ENCODE results near the gene LGALS8. TPM values are rescaled to one million over a fixed set of nuclear protein-coding genes. Genes with fewer than 3 reads are reported as not detected.
A peak's percentile ranks its signal among the peaks of the same experiment; 100 is the strongest.

Gene LGALS8
- polyA plus RNA-seq, 1 donor (not counting 4 experiments of a cell fraction or from before 2014, with no cell fraction given) = 75.2 TPM

DNA sequence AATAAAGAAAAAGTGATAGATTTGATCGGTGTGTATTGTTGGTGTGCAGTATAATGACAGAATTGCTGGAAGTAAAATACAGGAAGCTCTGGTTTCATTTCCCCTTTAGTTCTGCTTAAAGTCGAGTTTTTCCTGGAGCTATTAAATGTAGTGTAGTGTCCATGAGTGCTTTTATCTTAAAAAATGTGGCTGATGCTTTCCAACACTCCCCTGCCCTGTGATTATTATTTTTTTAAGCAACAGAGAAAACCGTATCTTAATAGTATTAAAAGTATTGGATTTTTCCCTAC is 1.1 kb downstream of the LGALS8 start:
- Histone ChIP-seq H2AFZ (ENCODE audit: control insufficient read depth, low read length) (peak overlapping the region; percentile 98), H3K4me3 (ENCODE audit: control insufficient read depth in 2 of 3, extremely low read depth in 1 of 3, insufficient read depth in 2 of 3, low read depth in 1 of 3, low read length in 3 of 3) (peak overlapping the region; percentile 93 to 99 (median 96)), H4K20me1 (ENCODE audit: control insufficient read depth, extremely low read depth, insufficient read depth, low read length) (no peaks in the 10 kb centered on the region), H3K9me1 (ENCODE audit: control insufficient read depth, extremely low read depth, insufficient read depth, low read length) (no peaks in the 10 kb centered on the region), H3K4me1 (ENCODE audit: control insufficient read depth, extremely low read depth, insufficient read depth, low read length) (peaks cover 10% of the 10 kb centered on the region), H3K9me3 (ENCODE audit: control insufficient read depth, low read depth, low read length) (no peaks in the 10 kb centered on the region), H3K4me2 (ENCODE audit: control insufficient read depth, extremely low read depth, insufficient read depth, low read depth, low read length) (peak overlapping the region; percentile 95), H3K36me3 (ENCODE audit: control insufficient read depth in 2 of 2, extremely low read depth in 1 of 2, insufficient read depth in 2 of 2, low read length in 2 of 2) (peaks cover 3 to 4% of the 10 kb centered on the region in 2 experiments), H3K79me2 (ENCODE audit: control insufficient read depth, insufficient read depth, low read length) (peaks cover 15% of the 10 kb centered on the region), H3K27me3 (ENCODE audit: control insufficient read depth, extremely low read depth, insufficient read depth, low read length) (no peaks in the 10 kb centered on the region), H3K27ac (ENCODE audit: control insufficient read depth, insufficient read depth, low read length) (peak overlapping the region; percentile 88), H3K9ac (ENCODE audit: control insufficient read depth, extremely low read depth, insufficient read depth, low read length) (peak overlapping the region; percentile 91)
- DNase-seq (ENCODE audit: low read depth, low spot score) (no peak), FAIRE-seq (no peak)
- TF ChIP-seq, protein P1, sequence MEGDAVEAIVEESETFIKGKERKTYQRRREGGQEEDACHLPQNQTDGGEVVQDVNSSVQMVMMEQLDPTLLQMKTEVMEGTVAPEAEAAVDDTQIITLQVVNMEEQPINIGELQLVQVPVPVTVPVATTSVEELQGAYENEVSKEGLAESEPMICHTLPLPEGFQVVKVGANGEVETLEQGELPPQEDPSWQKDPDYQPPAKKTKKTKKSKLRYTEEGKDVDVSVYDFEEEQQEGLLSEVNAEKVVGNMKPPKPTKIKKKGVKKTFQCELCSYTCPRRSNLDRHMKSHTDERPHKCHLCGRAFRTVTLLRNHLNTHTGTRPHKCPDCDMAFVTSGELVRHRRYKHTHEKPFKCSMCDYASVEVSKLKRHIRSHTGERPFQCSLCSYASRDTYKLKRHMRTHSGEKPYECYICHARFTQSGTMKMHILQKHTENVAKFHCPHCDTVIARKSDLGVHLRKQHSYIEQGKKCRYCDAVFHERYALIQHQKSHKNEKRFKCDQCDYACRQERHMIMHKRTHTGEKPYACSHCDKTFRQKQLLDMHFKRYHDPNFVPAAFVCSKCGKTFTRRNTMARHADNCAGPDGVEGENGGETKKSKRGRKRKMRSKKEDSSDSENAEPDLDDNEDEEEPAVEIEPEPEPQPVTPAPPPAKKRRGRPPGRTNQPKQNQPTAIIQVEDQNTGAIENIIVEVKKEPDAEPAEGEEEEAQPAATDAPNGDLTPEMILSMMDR (optimal IDR thresholded peaks at IDR 0.05 in 1 of 3, IDR thresholded peaks at IDR 0.05 in 1 of 3, conservative IDR thresholded peaks at IDR 0.05 in 1 of 3; ENCODE audit: extremely low read depth in 1 of 3, insufficient read depth in 2 of 3, low read length in 3 of 3) = no peak
- no peak for TF ChIP-seq EZH2 (IDR thresholded peaks at IDR 0.05; ENCODE audit: low read length)
- dilution Hi-C loops (cut with MboI; ENCODE audit: extremely low pct_ligation_motif_present, low sequenced_read_pairs) = no loop called here

DNA sequence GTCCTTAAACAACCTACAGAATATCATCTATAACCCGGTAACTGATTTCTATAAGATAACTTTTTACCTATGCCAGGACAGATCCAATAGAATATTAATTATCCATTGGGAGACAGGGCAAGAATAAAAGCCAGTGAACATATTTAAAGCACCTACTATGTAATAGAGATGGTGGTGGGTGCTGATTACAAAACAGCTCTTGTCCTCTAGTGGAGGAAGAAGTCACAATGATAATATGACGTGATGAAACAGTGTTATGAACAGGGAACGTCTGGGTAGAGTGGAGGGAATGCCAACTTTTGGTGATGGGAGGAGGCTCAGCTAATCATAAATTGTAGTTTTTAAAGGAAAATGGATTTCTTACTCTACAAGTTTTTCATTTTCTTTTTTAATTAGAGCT is 2.3 kb downstream of the LGALS8 start:
- TF ChIP-seq, protein P1 (optimal IDR thresholded peaks at IDR 0.05 in 1 of 3, IDR thresholded peaks at IDR 0.05 in 1 of 3, conservative IDR thresholded peaks at IDR 0.05 in 1 of 3; ENCODE audit: extremely low read depth in 1 of 3, insufficient read depth in 2 of 3, low read length in 3 of 3) = no peak
- no peak for TF ChIP-seq EZH2 (IDR thresholded peaks at IDR 0.05; ENCODE audit: low read length)
- no peaks in the 10 kb centered on the region for H3K9me1 ChIP-seq (ENCODE audit: control insufficient read depth, extremely low read depth, insufficient read depth, low read length)
- no peak overlapping the region for H3K27ac ChIP-seq (ENCODE audit: control insufficient read depth, insufficient read depth, low read length)
- H3K9ac ChIP-seq (ENCODE audit: control insufficient read depth, extremely low read depth, insufficient read depth, low read length) = no peak overlapping the region
- no peaks in the 10 kb centered on the region for H3K27me3 ChIP-seq (ENCODE audit: control insufficient read depth, extremely low read depth, insufficient read depth, low read length)
- no peaks in the 10 kb centered on the region for H4K20me1 ChIP-seq (ENCODE audit: control insufficient read depth, extremely low read depth, insufficient read depth, low read length)
- H3K4me3 ChIP-seq (ENCODE audit: control insufficient read depth in 2 of 3, extremely low read depth in 1 of 3, insufficient read depth in 2 of 3, low read depth in 1 of 3, low read length in 3 of 3) = no peak overlapping the region
- H3K36me3 ChIP-seq (ENCODE audit: control insufficient read depth in 2 of 2, extremely low read depth in 1 of 2, insufficient read depth in 2 of 2, low read length in 2 of 2) = peaks cover 3 to 4% of the 10 kb centered on the region in 2 experiments
- peaks cover 10% of the 10 kb centered on the region for H3K4me1 ChIP-seq (ENCODE audit: control insufficient read depth, extremely low read depth, insufficient read depth, low read length)
- no peak overlapping the region for H2AFZ ChIP-seq (ENCODE audit: control insufficient read depth, low read length)
- no peak overlapping the region for H3K4me2 ChIP-seq (ENCODE audit: control insufficient read depth, extremely low read depth, insufficient read depth, low read depth, low read length)
- DNase-seq (ENCODE audit: low read depth, low spot score) (no peak), FAIRE-seq (no peak)
- H3K9me3 ChIP-seq (ENCODE audit: control insufficient read depth, low read depth, low read length) = no peaks in the 10 kb centered on the region
- dilution Hi-C loops (cut with MboI; ENCODE audit: extremely low pct_ligation_motif_present, low sequenced_read_pairs) = no loop called here
- H3K79me2 ChIP-seq (ENCODE audit: control insufficient read depth, insufficient read depth, low read length) = peaks cover 15% of the 10 kb centered on the region
